GM21447 (cell line): ENCODE results near the gene CCDC63.

Source experiments
- ATAC-seq: cut with Tn5 transposase; IDR thresholded peaks from one replicate; pipeline ENCODE4 v1.9.1; 2021; ENCODE audit not compliant: unreplicated experiment

Gene CCDC63

GRCh38 chr12:110846615-110847566 lies at the start of gene CCDC63:
CCDC63 (plus strand) TSS chr12:110846987; CDS start chr12:110852955, 5,968 bp downstream.
- ATAC-seq = no peak

GRCh38 chr12:110798461-110798860 lies 48.3 kb upstream of the CCDC63 start:
- ATAC-seq = no peak

- ATAC-seq = no peak
These were observed 44.3 kb upstream of the CCDC63 start for GRCh38 chr12:110802489-110802888.

GRCh38 chr12:110804406-110804805 lies 42.4 kb upstream of the CCDC63 start:
- no peak for ATAC-seq

GRCh38 chr12:110807640-110808039 lies 39.1 kb upstream of the CCDC63 start:
- no peak for ATAC-seq

GRCh38 chr12:110809149-110809548 lies 37.6 kb upstream of the CCDC63 start:
- no peak for ATAC-seq

- no peak for ATAC-seq
These were observed 34.8 kb upstream of the CCDC63 start for GRCh38 chr12:110811972-110812371.

GRCh38 chr12:110813285-110813684 lies 33.5 kb upstream of the CCDC63 start:
- no peak for ATAC-seq

- no peak for ATAC-seq
These were observed 33.0 kb upstream of the CCDC63 start for GRCh38 chr12:110813756-110814155.

GRCh38 chr12:110816248-110816647 lies 30.5 kb upstream of the CCDC63 start:
- no peak for ATAC-seq

- ATAC-seq = no peak
These were observed 30.0 kb upstream of the CCDC63 start for GRCh38 chr12:110816779-110817178.

- no peak for ATAC-seq
These were observed 28.3 kb upstream of the CCDC63 start for GRCh38 chr12:110818511-110818910.

GRCh38 chr12:110819150-110819549 lies 27.6 kb upstream of the CCDC63 start:
- no peak for ATAC-seq

GRCh38 chr12:110819646-110820045 lies 27.1 kb upstream of the CCDC63 start:
- ATAC-seq = no peak

GRCh38 chr12:110821917-110822316 lies 24.9 kb upstream of the CCDC63 start:
- no peak for ATAC-seq

GRCh38 chr12:110822821-110823415 lies 23.9 kb upstream of the CCDC63 start:
- no peak for ATAC-seq

GRCh38 chr12:110824342-110824741 lies 22.4 kb upstream of the CCDC63 start:
- ATAC-seq = no peak

GRCh38 chr12:110825530-110825929 lies 21.3 kb upstream of the CCDC63 start:
- ATAC-seq = no peak

- peak; percentile 88 for ATAC-seq
These were observed 20.1 kb upstream of the CCDC63 start for GRCh38 chr12:110826592-110827200.

- ATAC-seq = no peak
These were observed 17.5 kb upstream of the CCDC63 start for GRCh38 chr12:110829308-110829707.

GRCh38 chr12:110836291-110836690 lies 10.5 kb upstream of the CCDC63 start:
- ATAC-seq = no peak

- no peak for ATAC-seq
These were observed 5.8 kb upstream of the CCDC63 start for GRCh38 chr12:110841007-110841406.
